ENCODE results near the gene MAPK8IP1.

MAPK8IP1 gene

GRCh38 chr11:45859661-45860140 is 25.8 kb upstream of the MAPK8IP1 start:
- H3K4me3 ChIP-seq (ENCODE audit: low read length) = no peak overlapping the region
- peak; percentile 90 for DNase-seq (ENCODE audit: low read depth)
- TF ChIP-seq CTCF (IDR thresholded peaks at IDR 0.05; ENCODE audit: insufficient read depth, low read depth, low read length, missing control alignments) = no peak

- no peak for DNase-seq (ENCODE audit: low read depth)
- H3K4me3 ChIP-seq (ENCODE audit: low read length) = no peak overlapping the region
- no peak for TF ChIP-seq CTCF (IDR thresholded peaks at IDR 0.05; ENCODE audit: insufficient read depth, low read depth, low read length, missing control alignments)
Observed at GRCh38 chr11:45860348-45860747, 25.1 kb upstream of the MAPK8IP1 start.

GRCh38 chr11:45860764-45861510 is 24.5 kb upstream of the MAPK8IP1 start:
- no peak overlapping the region for H3K4me3 ChIP-seq (ENCODE audit: low read length)
- DNase-seq (ENCODE audit: low read depth) = no peak
- no peak for TF ChIP-seq CTCF (IDR thresholded peaks at IDR 0.05; ENCODE audit: insufficient read depth, low read depth, low read length, missing control alignments)

- TF ChIP-seq CTCF (IDR thresholded peaks at IDR 0.05; ENCODE audit: insufficient read depth, low read depth, low read length, missing control alignments) = no peak
- DNase-seq (ENCODE audit: low read depth) = no peak
- H3K4me3 ChIP-seq (ENCODE audit: low read length) = no peak overlapping the region
Observed at GRCh38 chr11:45864041-45864440, 21.4 kb upstream of the MAPK8IP1 start.

GRCh38 chr11:45869551-45869950 is 15.9 kb upstream of the MAPK8IP1 start:
- no peak overlapping the region for H3K4me3 ChIP-seq (ENCODE audit: low read length)
- no peak for DNase-seq (ENCODE audit: low read depth)
- no peak for TF ChIP-seq CTCF (IDR thresholded peaks at IDR 0.05; ENCODE audit: insufficient read depth, low read depth, low read length, missing control alignments)

- TF ChIP-seq CTCF (IDR thresholded peaks at IDR 0.05; ENCODE audit: insufficient read depth, low read depth, low read length, missing control alignments) = no peak
- no peak for DNase-seq (ENCODE audit: low read depth)
- H3K4me3 ChIP-seq (ENCODE audit: low read length) = no peak overlapping the region
Observed at GRCh38 chr11:45870706-45871105, 14.7 kb upstream of the MAPK8IP1 start.

GRCh38 chr11:45871638-45872037 is 13.8 kb upstream of the MAPK8IP1 start:
- no peak overlapping the region for H3K4me3 ChIP-seq (ENCODE audit: low read length)
- DNase-seq (ENCODE audit: low read depth) = peak; percentile 39
- TF ChIP-seq CTCF (IDR thresholded peaks at IDR 0.05; ENCODE audit: insufficient read depth, low read depth, low read length, missing control alignments) = no peak
